H7 (cell line): Measurements from ENCODE around the gene AHNAK2. TPM values are rescaled to one million over a fixed set of nuclear protein-coding genes. Genes with fewer than 3 reads are reported as not detected.
"Not testable (repeated sequence)": the region's sequence is repeated elsewhere in the genome, so short reads cannot be mapped to it uniquely, and the experiment has no call there.

Experiments used
- DNase-seq: peaks from one replicate; pipeline ENCODE4 v3.0.0; 2012
- H3K27me3 ChIP-seq: 2 replicates; pipeline ENCODE4 v1.6.0; 2011; ENCODE audit warnings: mild to moderate bottlenecking, low read length; ENCODE audit not compliant: control insufficient read depth, insufficient read depth
- H3K36me3 ChIP-seq: replicated peaks from 2 replicates; pipeline ENCODE4 v1.5.1; 2011; ENCODE audit warnings: low read length; ENCODE audit not compliant: control insufficient read depth, insufficient read depth
- H3K4me3 ChIP-seq: 2 replicates; pipeline ENCODE4 v1.5.1; 2011; ENCODE audit warnings: low read depth, mild to moderate bottlenecking, control low read depth, low read length, moderate library complexity; ENCODE audit not compliant: insufficient read depth
- total RNA-seq: library from RNA; depleted of rRNA; stranded (reverse); fragments of >200 nt; shearing (Covaris generic); gene quantifications from 2 replicates; pipeline ENCODE4 v1.2.3, GENCODE V29; 2014

The AHNAK2 gene
- total RNA-seq, 1 experiment from 2014 or later = 2.0 TPM

GRCh38 chr14:104948736-104949031 lies 29.5 kb downstream of the AHNAK2 start:
- H3K4me3 ChIP-seq = no peak overlapping the region
- DNase-seq = no peak
- no peaks in the 10 kb centered on the region for H3K27me3 ChIP-seq
- no peaks in the 10 kb centered on the region for H3K36me3 ChIP-seq

DNA sequence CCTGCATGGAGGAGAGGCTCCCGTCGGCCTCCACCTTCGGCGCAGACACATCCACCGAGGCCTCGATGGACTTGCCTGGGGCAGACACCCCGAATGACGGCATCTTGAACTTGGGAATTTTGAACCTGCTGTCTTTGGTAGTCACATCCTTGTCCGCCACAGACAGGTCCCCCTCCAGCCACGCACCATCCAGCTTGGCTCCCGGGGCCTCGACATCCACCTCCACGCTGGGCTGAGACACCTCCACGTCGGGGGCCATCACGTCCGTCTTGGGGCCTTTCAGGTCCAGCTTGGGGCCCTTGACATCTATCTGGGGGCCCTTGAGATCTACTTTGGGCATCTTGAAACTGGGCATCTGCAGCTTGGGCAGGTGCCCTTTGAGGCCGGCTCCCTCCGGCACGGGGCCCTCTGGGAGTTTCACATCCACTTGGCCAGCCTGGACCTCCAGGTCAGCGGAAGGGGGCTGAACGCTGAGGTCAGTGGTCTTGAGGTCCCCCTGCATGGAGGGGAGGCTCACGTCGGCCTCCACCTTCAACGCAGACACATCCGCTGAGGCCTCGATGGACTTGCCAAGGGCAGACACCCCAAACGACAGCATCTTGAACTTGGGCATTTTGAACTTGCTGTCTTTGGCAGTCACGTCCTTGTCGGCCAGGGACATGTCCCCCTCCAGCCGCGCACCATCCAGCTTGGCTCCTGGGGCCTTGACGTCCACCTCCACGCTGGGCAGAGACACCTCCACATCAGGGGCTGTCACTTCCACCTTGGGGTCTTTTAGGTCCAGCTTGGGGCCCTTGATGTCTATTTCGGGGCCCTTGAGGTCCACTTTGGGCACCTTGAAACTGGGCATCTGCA lies 30.1 kb downstream of the AHNAK2 start:
- DNase-seq, H3K36me3 ChIP-seq, H3K4me3 ChIP-seq, H3K27me3 ChIP-seq: not testable (repeated sequence)

- H3K27me3 ChIP-seq, DNase-seq, H3K4me3 ChIP-seq, H3K36me3 ChIP-seq: not testable (repeated sequence)
Observed at GRCh38 chr14:104947201-104947600, 31.0 kb downstream of the AHNAK2 start.

- DNase-seq, H3K4me3 ChIP-seq, H3K27me3 ChIP-seq, H3K36me3 ChIP-seq: not testable (repeated sequence)
Observed at GRCh38 chr14:104945986-104946965, 31.9 kb downstream of the AHNAK2 start.

- H3K27me3 ChIP-seq, H3K36me3 ChIP-seq, DNase-seq, H3K4me3 ChIP-seq: not testable (repeated sequence)
Observed at GRCh38 chr14:104945266-104945665, 32.9 kb downstream of the AHNAK2 start.

DNA sequence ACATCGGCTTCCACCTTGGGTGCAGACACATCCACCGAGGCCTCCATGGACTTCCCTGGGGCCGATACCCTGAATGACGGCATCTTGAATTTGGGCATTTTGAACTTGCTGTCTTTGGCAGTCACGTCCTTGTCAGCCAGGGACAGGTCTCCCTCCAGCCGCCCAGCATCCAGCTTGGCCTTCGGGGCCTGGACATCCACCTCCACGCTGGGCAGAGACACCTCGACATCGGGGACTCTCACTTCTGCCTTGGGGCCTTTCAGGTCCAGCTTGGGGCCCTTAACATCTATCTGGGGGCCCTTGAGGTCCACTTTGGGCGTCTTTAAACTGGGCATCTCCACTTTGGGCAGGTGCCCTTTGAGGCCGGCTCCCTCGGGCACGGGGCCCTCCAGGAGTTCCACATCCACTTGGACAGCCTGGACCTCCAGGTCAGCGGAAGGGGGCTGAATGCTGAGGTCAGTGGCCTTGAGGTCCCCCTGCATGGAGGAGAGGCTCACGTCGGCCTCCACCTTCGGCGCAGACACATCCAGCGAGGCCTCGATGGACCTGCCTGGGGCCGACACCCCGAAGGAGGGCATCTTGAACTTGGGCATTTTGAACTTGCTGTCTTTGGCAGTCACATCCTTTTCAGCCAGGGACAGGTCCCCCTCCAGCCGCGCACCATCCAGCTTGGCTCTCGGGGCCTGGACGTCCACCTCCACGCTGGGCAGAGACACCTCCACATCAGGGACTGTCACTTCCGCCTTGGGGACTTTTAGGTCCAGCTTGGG lies 33.6 kb downstream of the AHNAK2 start:
- H3K27me3 ChIP-seq, DNase-seq, H3K4me3 ChIP-seq, H3K36me3 ChIP-seq: not testable (repeated sequence)

DNA sequence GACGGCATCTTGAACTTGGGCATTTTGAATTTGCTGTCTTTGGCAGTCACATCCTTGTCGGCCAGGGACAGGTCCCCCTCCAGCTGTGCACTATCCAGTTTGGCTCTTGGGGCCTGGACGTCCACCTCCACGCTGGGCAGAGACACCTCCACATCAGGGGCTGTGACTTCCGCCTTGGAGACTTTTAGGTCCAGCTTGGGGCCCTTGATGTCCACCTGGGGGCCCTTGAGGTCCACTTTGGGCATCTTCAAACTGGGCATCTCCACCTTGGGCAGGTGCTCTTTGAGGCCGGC lies 34.2 kb downstream of the AHNAK2 start:
- DNase-seq, H3K36me3 ChIP-seq, H3K27me3 ChIP-seq, H3K4me3 ChIP-seq: not testable (repeated sequence)

GRCh38 chr14:104943216-104944015 lies 34.8 kb downstream of the AHNAK2 start:
- not testable (repeated sequence) for DNase-seq, H3K36me3 ChIP-seq, H3K27me3 ChIP-seq, H3K4me3 ChIP-seq

DNA sequence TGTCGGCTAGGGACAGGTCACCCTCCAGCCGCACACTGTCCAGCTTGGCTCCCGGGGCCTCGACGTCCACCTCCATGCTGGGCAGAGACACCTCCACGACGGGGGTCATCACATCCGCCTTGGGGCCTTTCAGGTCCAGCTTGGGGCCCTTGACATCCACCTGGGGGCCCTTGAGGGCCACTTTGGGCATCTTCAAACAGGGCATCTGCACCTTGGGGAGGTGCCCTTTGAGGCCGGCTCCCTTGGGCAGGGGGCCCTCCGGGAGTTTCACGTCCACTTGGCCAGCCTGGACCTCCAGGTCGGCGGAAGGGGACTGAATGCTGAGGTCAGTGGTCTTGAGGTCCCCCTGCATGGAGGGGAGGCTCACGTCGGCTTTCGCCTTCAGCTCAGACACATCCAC lies 35.6 kb downstream of the AHNAK2 start:
- no peak for DNase-seq
- Histone ChIP-seq H3K27me3 (no peaks in the 10 kb centered on the region; the same call in 1 of the 2 replicates), H3K36me3 (no peaks in the 10 kb centered on the region), H3K4me3 (no peak overlapping the region)

DNA sequence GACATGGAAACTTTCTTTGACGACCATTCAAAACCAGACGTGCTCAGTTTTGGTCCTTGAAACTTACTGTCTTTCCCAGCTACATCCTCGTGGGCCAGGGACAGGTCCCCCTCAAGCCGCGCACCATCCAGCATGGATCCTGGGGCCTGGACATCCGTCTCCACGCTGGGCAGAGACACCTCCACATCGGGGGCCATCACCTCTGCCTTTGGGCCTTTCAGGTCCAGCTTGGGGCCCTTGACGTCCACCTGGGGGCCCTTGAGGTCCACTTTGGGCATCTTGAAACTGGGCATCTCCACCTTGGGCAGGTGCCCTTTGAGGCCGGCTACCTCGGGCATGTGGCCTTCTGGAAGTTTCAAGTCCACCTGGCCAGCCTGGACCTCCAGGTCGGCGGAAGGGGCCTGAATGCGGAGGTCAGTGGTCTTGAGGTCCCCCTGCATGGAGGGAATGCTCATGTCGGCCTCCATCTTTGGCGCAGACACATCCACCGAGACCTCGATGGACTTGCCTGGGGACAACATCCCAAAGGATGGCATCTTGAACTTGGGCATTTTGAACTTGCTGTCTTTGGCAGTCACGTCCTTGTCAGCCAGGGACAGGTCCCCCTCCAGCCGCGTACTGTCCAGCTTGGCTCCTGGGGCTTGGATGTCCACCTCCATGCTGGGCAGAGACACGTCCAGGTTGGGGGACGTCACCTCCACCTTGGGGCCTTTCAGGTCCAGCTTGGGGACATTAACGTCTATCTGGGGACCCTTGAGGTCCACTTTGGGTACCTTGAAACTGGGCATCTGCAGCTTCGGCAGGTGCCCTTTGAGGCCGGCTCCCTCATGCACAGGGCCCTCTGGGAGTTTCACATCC lies 36.4 kb downstream of the AHNAK2 start:
- DNase-seq = no peak
- Histone ChIP-seq H3K4me3 (no peak overlapping the region), H3K27me3 (no peaks in the 10 kb centered on the region; the same call in 1 of the 2 replicates), H3K36me3 (no peaks in the 10 kb centered on the region)

DNA sequence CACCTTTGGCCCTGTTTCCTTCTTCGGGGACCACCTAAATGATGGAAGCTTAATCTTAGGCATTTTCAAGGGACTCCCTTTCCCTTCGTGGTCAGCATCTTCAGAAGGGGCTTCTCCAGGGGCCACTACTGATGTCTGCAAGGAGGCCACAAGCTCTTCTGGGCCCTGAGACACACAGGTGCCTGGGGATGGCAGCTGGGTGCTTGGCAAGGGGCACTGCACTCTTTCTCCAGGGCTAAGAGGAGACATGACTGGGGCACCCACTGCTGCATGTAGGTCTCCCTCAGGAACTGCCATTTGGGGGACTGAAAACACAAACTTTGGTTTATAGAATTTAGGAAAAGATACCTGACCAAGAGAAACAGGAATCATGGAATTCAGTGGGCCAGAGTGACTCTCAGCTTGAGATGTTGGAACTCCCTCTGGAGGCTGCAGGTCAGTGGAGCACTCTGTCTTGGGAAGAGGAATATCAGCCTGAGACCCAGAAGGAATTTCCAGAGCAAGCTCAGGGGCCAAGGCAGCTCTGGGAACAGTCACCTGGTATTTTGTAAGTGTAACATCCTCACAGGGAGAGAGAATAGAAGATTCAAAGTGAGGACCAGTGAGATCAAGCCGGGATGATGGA lies 37.5 kb downstream of the AHNAK2 start:
- H3K27me3 ChIP-seq = no peaks in the 10 kb centered on the region; the same call in 1 of the 2 replicates
- DNase-seq = peak; percentile 78
- H3K4me3 ChIP-seq = no peak overlapping the region
- no peaks in the 10 kb centered on the region for H3K36me3 ChIP-seq

GRCh38 chr14:104939666-104940410 lies 38.3 kb downstream of the AHNAK2 start:
- no peak for DNase-seq
- H3K36me3 ChIP-seq = no peaks in the 10 kb centered on the region
- H3K4me3 ChIP-seq = no peak overlapping the region
- peaks cover 4% of the 10 kb centered on the region for H3K27me3 ChIP-seq
